ENCODE results near the gene CSHL1. TPM values are rescaled to one million over a fixed set of nuclear protein-coding genes. Genes with fewer than 3 reads are reported as not detected.

CSHL1 gene
- total and polyA plus RNA-seq, 9 of the 15 experiments (the other 6 are each of a cell fraction or from before 2014, with no cell fraction given), result not detected

GRCh38 chr17:63911657-63912100 lies 621 bp upstream of the CSHL1 start (continued):
- TF ChIP-seq CTCF (IDR thresholded peaks at IDR 0.05 in 2 of 3, conservative IDR thresholded peaks at IDR 0.05 in 1 of 3; ENCODE audit: insufficient read depth in 2 of 3, low read depth in 1 of 3, low read length in 3 of 3), result peak; percentile 60 to 64 (median 63); a peak in 5 of 6 replicates
- no peak for TF ChIP-seq ZNF197 (CRISPR knock-in tag; IDR thresholded peaks at IDR 0.05; ENCODE audit: low read depth)
- peak; percentile 58; the same call in 1 of the 2 replicates for TF ChIP-seq TFAP4 (CRISPR knock-in tag; IDR thresholded peaks at IDR 0.05; ENCODE audit: borderline replicate concordance)
- peak; percentile 47; the same call in 1 of the 2 replicates for TF ChIP-seq SMC3 (conservative IDR thresholded peaks at IDR 0.05; ENCODE audit: insufficient read depth, low read depth, low read length)
- TF ChIP-seq PREB (CRISPR knock-in tag; IDR thresholded peaks at IDR 0.05), result no peak
- no peak for TF ChIP-seq GABPB2 (CRISPR knock-in tag; conservative IDR thresholded peaks at IDR 0.05)
- TF ChIP-seq SNRNP70 (optimal IDR thresholded peaks at IDR 0.05; ENCODE audit: low read depth, low read length), result no peak
- TF ChIP-seq HNRNPK (IDR thresholded peaks at IDR 0.05; ENCODE audit: low read depth, low read length, poor library complexity, severe bottlenecking), result no peak
- TF ChIP-seq VEZF1 (CRISPR knock-in tag; IDR thresholded peaks at IDR 0.05), result peak; percentile 92
- TF ChIP-seq RFX7 (CRISPR knock-in tag; IDR thresholded peaks at IDR 0.05), result no peak
- TF ChIP-seq CREM (IDR thresholded peaks at IDR 0.05; ENCODE audit: low read depth), result 0 out of 2 replicates have a peak, but pooled peaks have one; percentile 4

Data from K562 (cell line).